Heart right ventricle (tissue), 16 donors: ENCODE results near the gene FOXI3. TPM values are rescaled to one million over a fixed set of nuclear protein-coding genes. Genes with fewer than 3 reads are reported as not detected.

ENCODE experiments used
- ATAC-seq, 8 donors: fragments of 200-7000 bp; cut with Tn5 transposase; one replicate each; pipeline ENCODE4 v1.9.1; 2020; ENCODE audit warnings: mild to moderate bottlenecking in 8 of 8, moderate library complexity in 8 of 8, moderate number of reproducible peaks in 1 of 8
- DNase-seq, 2 donors: peaks; one replicate each; pipeline ENCODE4 v3.0.0-alpha.2; 2020
- H3K27ac ChIP-seq, 10 donors: fragments of 200-600 bp; sonication (generic) in 2 of 10; one replicate each; pipeline versions ENCODE4 v1.5.0 to v1.8.0; 2020 to 2022; ENCODE audit warnings: mild to moderate bottlenecking in 3 of 10
- H3K27me3 ChIP-seq, 7 donors: fragments of 200-600 bp; one replicate each; pipeline ENCODE4 v1.8.0; 2021 to 2022; ENCODE audit warnings: mild to moderate bottlenecking in 2 of 7
- H3K36me3 ChIP-seq, 9 donors: fragments of 200-600 bp; sonication (generic) in 1 of 9; one replicate each; pipeline versions ENCODE4 v1.5.0 to v1.8.0; 2020 to 2022; ENCODE audit warnings: mild to moderate bottlenecking in 2 of 9
- H3K4me1 ChIP-seq, 9 donors: fragments of 200-600 bp; sonication (generic) in 1 of 9; one replicate each; pipeline versions ENCODE4 v1.5.0 to v1.8.0; 2020 to 2022; ENCODE audit warnings: mild to moderate bottlenecking in 4 of 9
- H3K4me3 ChIP-seq, 10 donors: fragments of 200-600 bp; sonication (generic) in 2 of 10; one replicate each; pipeline versions ENCODE4 v1.5.0 to v1.8.0; 2020 to 2022; ENCODE audit warnings: mild to moderate bottlenecking in 7 of 10, moderate library complexity in 2 of 10
- H3K9me3 ChIP-seq, 11 donors: fragments of 200-600 bp in 10 of 11; sonication (generic) in 2 of 11; one replicate each; pipeline versions ENCODE4 v1.5.0 to v1.8.0; 2013 to 2022; ENCODE audit warnings: mild to moderate bottlenecking in 2 of 11, control low read depth in 1 of 11, moderate library complexity in 1 of 11
- CTCF ChIP-seq, 9 donors: fragments of 200-600 bp; sonication (generic) in 2 of 9; IDR thresholded peaks; one replicate each; pipeline versions ENCODE4 v1.5.0 to v1.8.0; 2021 to 2022; ENCODE audit warnings: antibody characterized with exemption in 9 of 9, mild to moderate bottlenecking in 5 of 9, moderate library complexity in 1 of 9
- WGBS, 2 donors: extraction: QIAGEN DNeasy Blood & Tissue Kit; methylation state at CpG; one replicate each; pipeline ENCODE4 v1.1.7; 2013; ENCODE audit warnings: inconsistent platforms in 1 of 2; 5-methylcytosine and 5-hydroxymethylcytosine counted together
- intact Hi-C, 10 donors: fragments of 100-400 bp; cut with DNase I; formaldehyde crosslinking; loops; one replicate each; pipeline versions ENCODE4 v1.11.1 to v1.14.2; 2022
- polyA plus RNA-seq, 2 donors: library from polyadenylated mRNA; stranded (reverse); fragments of 200-250 nt; gene quantifications; one replicate each; pipeline ENCODE4 v1.2.3, GENCODE V29; 2013
- total RNA-seq, 10 donors: library from RNA; stranded (reverse); fragmentation: NEBNext Ultra II Directional in 3 of 10; extraction: Animal tissue kit (Norgen Biotek cat#: 25700) in 3 of 10; gene quantifications; one replicate each; pipeline versions ENCODE4 v1.2.1 to v1.2.4, GENCODE V29; 2021 to 2023
- donor health status: Arrhythmogenic right ventricular cardiomyopathy.
- donor health status: ischemic (EF 13 %, LVEDD 7.1; RV severe dilation, severe dysfunction).
- donor health status: healthy with polysubstance abuse.
- donor health status: DM: no; HTN: yes; CAD: no.
- donor health status: DM: no; HTN: no; CAD: no.
- donor health status: ischemic (EF 25% LVEDD 6.9; RV normal size, moderate dysfunction).
- donor health status: ischemic (EF 25% LVEDD 5.7; RV mildly dilated, moderate dysfunction).
- donor health status: healthy.
- donor health status: DM: yes; HTN: yes; CAD: no.
- donor health status: Ischemic cardiomyopathy.
- donor health status: ischemic (EF 35%, LVEDD 5.7; RV mildly dilated, moderate dysfunction).
- donor health status: nonischemic (EF 11% LVEDD 7.7; RV severe dilation, severe dysfunction).
- donor health status: DM: yes; HTN: yes; CAD: no.
- donor health status: PGD.
- donor health status: ischemic (EF 29% LVEDD 5.4; RV normal size, mild dysfunction).
- donor health status: nonischemic (EF 23%, LVEDD 6.1; RV moderate dilation, normal function).

The FOXI3 gene
- total and polyA plus RNA-seq, 12 donors: 0.08 TPM; not detected in 11

GRCh38 chr2:88458633-88459032, 6.1 kb upstream of the FOXI3 start:
- DNase-seq (no peak), ATAC-seq (no peak)
- Histone ChIP-seq H3K9me3 (no peaks in the 10 kb centered on the region), H3K36me3 (no peaks in the 10 kb centered on the region), H3K4me3 (no peak overlapping the region), H3K4me1 (no peaks in the 10 kb centered on the region), H3K27me3 (peaks cover 5 to 95% (median 83%) of the 10 kb centered on the region in 7 donors), H3K27ac (no peak overlapping the region)
- intact Hi-C loops: loop anchor here in 1 of 10 donors (10.0 kb wide), 1 partner anchor 186 kb away; no protein-coding TSS in a partner anchor
- TF ChIP-seq CTCF (IDR thresholded peaks at IDR 0.05): no peak
- WGBS, 2 donors: 11 to 12% methylated on average over 1 of the region's 1 CpG

DNA sequence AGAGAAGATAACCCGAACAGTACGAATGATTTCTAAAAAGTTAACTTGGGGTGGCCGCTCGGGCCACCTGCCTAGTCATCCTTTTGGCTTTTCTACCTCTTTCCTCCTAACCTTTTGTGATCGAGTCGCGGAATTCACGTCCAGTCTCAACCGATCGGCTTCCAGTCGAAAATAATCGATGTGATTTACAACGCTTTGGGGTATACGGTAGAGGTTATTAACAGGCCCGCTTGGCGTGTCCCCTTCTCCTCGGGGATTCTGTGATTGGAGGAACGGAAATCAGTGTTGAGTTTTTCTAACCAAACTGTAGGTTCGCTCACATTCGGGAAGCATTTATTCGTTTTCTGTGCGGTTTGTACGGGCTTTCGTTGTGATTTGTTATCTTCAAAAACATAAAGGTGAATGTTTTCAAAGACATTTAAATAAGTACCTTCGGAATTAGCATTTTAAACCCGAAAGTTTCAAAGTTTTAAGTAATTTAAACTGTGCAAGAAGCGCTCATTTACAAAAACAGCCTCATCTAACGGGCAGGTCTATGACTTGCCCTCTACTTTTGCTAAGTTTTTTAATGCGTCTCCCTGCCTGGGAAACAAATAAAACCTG, 588 bp upstream of the FOXI3 start:
- Histone ChIP-seq H3K27me3 (peaks cover 14 to 97% (median 93%) of the 10 kb centered on the region in 7 donors), H3K4me3 (peak overlapping the region in 1 of 10 donors; percentile 2), H3K4me1 (peaks cover 0 to 13% (median 0%) of the 10 kb centered on the region in 9 donors), H3K36me3 (no peaks in the 10 kb centered on the region), H3K27ac (no peak overlapping the region), H3K9me3 (no peaks in the 10 kb centered on the region)
- DNase-seq: no peak
- no peak for ATAC-seq
- 4 to 5% methylated on average over 29 of the region's 29 CpGs for WGBS, 2 donors
- intact Hi-C loops: loop anchor here in 1 of 10 donors (10.0 kb wide), 1 partner anchor 192 kb away; no protein-coding TSS in a partner anchor
- no peak for TF ChIP-seq CTCF (IDR thresholded peaks at IDR 0.05)

DNA sequence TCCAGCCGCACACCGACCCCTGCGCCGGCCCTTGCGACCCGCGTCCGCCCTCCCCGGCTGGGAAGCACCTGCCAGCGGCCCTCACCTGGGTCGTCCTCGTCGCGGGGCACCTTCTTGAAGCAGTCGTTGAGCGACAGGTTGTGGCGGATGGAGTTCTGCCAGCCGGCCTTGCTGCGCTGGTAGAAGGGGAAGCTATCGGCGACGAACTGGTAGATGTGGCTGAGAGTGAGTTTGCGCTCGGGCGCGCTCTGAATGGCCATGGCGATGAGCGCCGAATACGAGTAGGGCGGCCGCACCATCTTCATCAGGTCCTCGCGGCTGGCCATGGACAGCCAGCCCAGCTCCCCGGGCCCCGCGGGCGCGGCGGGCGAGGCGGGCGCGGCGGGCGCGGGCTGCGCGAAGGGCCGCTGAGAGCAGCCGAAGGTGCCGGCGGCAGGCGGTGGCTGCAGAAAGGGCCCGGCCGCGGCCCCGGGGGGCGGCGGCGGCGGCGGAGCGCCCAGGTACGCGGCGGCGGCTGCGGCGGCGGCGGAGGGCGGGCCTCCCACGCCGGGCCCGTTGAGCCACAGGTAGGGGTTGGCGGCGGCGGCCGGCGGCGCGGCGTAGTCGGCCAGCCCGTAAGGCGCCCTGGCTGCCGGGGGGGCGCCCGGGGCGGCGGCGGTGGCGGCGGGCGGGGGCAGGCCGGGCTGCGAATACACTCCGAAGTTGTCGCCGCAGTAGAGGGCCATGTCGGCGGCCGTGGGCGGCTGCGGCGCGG, 505 bp downstream of the FOXI3 start:
- no peak for ATAC-seq
- no peaks in the 10 kb centered on the region for H3K9me3 ChIP-seq
- H3K4me3 ChIP-seq: peak overlapping the region in 4 of 10 donors; percentile 2 to 34 (median 28)
- WGBS, 2 donors: 1 to 2% methylated on average over 49 to 108 of the region's 108 CpGs
- peaks cover 14 to 97% (median 93%) of the 10 kb centered on the region in 7 donors for H3K27me3 ChIP-seq
- no peaks in the 10 kb centered on the region for H3K36me3 ChIP-seq
- H3K27ac ChIP-seq: no peak overlapping the region
- H3K4me1 ChIP-seq: peaks cover 0 to 13% (median 0%) of the 10 kb centered on the region in 9 donors
- no peak for TF ChIP-seq CTCF (IDR thresholded peaks at IDR 0.05)
- intact Hi-C loops: loop anchor here in 1 of 10 donors (10.0 kb wide), 1 partner anchor 193 kb away; no protein-coding TSS in a partner anchor
- DNase-seq: peak in 1 of 2 donors; percentile 13

DNA sequence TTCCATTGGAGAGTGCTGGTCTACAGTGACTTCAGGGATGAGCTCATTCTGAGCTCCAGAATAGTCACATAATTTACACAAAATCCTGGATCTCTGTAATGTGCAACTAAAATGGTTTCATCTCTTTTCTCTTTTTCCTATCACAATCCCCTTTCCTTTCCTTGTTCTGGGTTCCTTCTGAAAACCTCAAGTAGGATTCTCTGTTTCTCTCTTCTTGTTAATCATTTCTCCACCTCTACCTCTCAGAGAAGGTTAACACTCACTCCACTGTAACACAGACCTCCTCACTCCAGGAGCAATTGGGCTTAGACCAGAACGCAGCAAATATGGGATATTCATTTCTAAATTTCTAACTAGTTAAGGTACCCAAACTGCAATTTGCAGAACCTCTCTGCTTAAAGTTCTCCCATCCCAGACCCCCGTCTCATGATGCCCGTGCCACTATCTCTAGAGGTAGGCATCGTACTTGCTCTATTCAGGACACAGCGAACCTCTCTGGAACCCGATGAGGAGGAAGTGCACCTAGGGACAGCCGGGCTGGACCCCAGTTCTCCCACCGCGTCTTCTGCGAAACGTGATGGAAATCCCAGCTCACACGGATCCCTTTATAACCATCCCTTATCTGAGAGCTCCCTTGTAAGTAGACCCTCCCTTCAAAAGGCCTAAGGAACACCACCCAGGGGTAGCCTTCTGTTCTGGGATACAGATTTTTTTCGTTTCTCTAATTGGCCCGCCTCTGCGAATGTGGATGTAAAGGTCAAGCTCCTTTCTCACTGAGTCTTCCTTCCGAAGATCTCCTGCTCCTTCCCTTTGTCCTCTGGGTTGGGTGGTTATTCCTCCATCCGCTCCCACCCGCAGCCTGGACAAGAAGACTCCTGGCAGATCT, 1.3 kb downstream of the FOXI3 start:
- intact Hi-C loops: loop anchor here in 1 of 10 donors (10.0 kb wide), 1 partner anchor 194 kb away; no protein-coding TSS in a partner anchor
- no peak for TF ChIP-seq CTCF (IDR thresholded peaks at IDR 0.05)
- Histone ChIP-seq H3K36me3 (no peaks in the 10 kb centered on the region), H3K9me3 (no peaks in the 10 kb centered on the region), H3K4me1 (peaks cover 0 to 13% (median 0%) of the 10 kb centered on the region in 9 donors), H3K27me3 (peaks cover 14 to 96% (median 94%) of the 10 kb centered on the region in 7 donors), H3K27ac (no peak overlapping the region), H3K4me3 (no peak overlapping the region)
- ATAC-seq (no peak), DNase-seq (no peak)
- 6 to 9% methylated on average over 18 of the region's 18 CpGs for WGBS, 2 donors
